Measurements from ENCODE around the gene APLP2.
A peak's percentile ranks its signal among the peaks of the same experiment; 100 is the strongest.
"Not testable (repeated sequence)": the region's sequence is repeated elsewhere in the genome, so short reads cannot be mapped to it uniquely, and the experiment has no call there.

Gene APLP2

DNA sequence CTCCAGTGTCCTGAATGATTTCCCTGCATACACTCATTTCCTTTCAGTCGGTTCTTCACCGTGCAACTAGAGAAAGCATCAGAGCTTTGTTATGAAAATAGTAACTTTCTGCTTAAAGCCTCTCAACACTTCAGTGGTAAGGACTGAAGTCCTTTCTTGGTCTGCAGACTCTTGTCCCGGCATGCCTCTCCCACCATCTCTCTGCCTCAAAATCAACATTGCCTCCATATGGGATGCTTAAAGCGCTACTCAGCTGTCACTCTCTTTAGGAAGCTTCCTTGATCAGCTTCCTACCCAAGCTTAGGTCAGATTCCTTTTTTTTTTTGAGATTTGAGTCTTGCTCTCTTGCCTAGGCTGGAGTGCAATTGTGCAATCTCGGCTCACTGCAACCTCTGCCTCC is 36.7 kb downstream of the APLP2 start:
- H4K20me1 ChIP-seq = peaks cover 26 to 89% (median 81%) of the 10 kb centered on the region in 11 experiments; a peak in 21 of 22 replicates
- no peaks in the 10 kb centered on the region for H3K27me3 ChIP-seq
- no peak overlapping the region for H3K27ac ChIP-seq
- no peak overlapping the region for H3K4me2 ChIP-seq
- H3K9ac ChIP-seq = no peak overlapping the region
- H3K36me3 ChIP-seq = peaks cover 18 to 78% (median 44%) of the 10 kb centered on the region in 11 experiments
- H3K4me1 ChIP-seq = peaks cover 0 to 40% (median 8%) of the 10 kb centered on the region in 10 experiments; a peak in 10 of 20 replicates
- H3K9me3 ChIP-seq (replicated peaks in 1 of 11) = peaks cover 0 to 29% (median 17%) of the 10 kb centered on the region in 11 experiments; a peak in 18 of 22 replicates
- no peak overlapping the region for H3K4me3 ChIP-seq
- TF ChIP-seq Cebpa-rat (IDR thresholded peaks at IDR 0.05) = peak in 1 of 11 experiments; percentile 6; a peak in 1 of 22 replicates

DNA sequence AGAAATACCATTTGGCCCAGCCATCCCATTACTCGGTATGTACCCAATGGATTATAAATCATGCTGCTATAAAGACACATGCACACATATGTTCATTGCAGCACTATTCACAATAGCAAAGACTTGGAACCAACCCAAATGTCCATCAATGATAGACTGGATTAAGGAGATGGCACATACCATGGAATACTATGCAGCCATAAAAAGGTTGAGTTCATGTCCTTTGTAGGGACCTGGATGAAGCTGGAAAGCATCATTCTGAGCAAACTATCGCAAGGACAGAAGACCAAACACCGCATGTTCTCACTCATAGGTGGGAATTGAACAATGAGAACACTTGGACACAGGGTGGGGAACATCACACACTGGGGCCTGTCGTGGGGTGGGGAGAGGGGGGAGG is 39.0 kb downstream of the APLP2 start:
- H4K20me1 ChIP-seq = peaks cover 10 to 89% (median 75%) of the 10 kb centered on the region in 11 experiments; a peak in 20 of 22 replicates
- H3K4me3 ChIP-seq, H3K9ac ChIP-seq, H3K4me2 ChIP-seq, H3K27ac ChIP-seq, H3K27me3 ChIP-seq: not testable (repeated sequence)
- H3K36me3 ChIP-seq = peaks cover 41 to 83% (median 67%) of the 10 kb centered on the region in 11 experiments
- H3K9me3 ChIP-seq (replicated peaks in 1 of 11) = peaks cover 0 to 29% (median 17%) of the 10 kb centered on the region in 11 experiments; a peak in 18 of 22 replicates
- peaks cover 0 to 17% (median 7%) of the 10 kb centered on the region in 10 experiments; a peak in 12 of 20 replicates for H3K4me1 ChIP-seq

DNA sequence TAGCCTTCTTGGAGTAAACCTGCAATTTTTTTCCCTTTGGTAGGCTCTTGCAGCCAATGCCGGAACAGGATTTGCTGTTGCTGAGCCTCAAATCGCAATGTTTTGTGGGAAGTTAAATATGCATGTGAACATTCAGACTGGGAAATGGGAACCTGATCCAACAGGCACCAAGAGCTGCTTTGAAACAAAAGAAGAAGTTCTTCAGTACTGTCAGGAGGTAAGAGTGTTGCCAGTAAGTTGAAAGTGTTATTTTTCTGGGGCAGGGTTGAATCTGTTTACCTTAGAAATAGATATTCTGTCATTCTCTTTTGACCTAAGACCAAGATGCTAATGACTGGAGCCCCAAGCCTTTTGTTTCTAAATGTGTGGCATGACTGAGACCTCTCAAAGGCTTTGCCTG is 39.7 kb downstream of the APLP2 start:
- Histone ChIP-seq H3K36me3 (peaks cover 48 to 86% (median 74%) of the 10 kb centered on the region in 11 experiments), H3K27me3 (no peaks in the 10 kb centered on the region), H3K27ac (no peak overlapping the region; a peak in 1 of 22 replicates), H4K20me1 (peaks cover 3 to 89% (median 75%) of the 10 kb centered on the region in 11 experiments; a peak in 20 of 22 replicates), H3K9ac (no peak overlapping the region), H3K9me3 (replicated peaks in 1 of 11) (peaks cover 0 to 24% (median 17%) of the 10 kb centered on the region in 11 experiments; a peak in 18 of 22 replicates), H3K4me2 (peak overlapping the region in 2 of 11 experiments; percentile 33 to 48; a peak in 3 of 22 replicates), H3K4me3 (no peak overlapping the region), H3K4me1 (peaks cover 0 to 11% (median 7%) of the 10 kb centered on the region in 10 experiments; a peak in 11 of 20 replicates)
- no peak for TF ChIP-seq Cebpa-rat (IDR thresholded peaks at IDR 0.05)

DNA sequence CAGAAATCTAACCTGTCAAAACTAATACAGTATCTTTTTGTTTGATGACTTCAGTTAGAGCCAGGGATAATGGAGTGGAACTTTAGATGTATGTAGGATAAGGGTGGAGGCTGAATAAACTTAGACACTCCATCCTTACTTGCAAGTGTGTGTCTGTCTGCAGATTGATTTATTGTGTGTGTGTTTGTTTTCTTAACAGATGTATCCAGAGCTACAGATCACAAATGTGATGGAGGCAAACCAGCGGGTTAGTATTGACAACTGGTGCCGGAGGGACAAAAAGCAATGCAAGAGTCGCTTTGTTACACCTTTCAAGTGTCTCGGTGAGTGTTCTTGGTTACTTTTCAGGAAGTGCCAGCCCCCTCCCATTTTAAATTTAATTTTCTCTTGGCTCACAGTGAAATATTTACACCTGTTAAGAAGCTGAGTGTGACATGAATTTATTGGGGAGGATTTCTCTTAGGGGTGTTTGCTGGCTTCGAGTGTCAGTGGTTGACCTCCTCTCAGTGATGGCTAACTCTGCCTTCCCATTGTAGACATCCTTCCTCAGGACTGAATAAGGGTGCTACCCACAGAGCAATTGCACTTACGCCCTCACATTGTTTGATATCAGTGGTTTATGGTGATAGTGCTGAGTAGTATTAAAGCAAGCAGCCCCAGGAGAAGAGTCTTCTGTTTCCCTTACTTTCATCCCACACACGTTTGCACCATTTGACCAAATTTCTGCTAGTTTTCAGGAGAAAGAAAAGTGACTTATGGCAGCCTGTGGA is 40.8 kb downstream of the APLP2 start:
- Histone ChIP-seq H3K4me2 (no peak overlapping the region), H3K27me3 (no peaks in the 10 kb centered on the region), H3K4me1 (peaks cover 0 to 19% (median 7%) of the 10 kb centered on the region in 10 experiments; a peak in 12 of 20 replicates), H3K27ac (no peak overlapping the region), H3K9ac (no peak overlapping the region), H3K9me3 (replicated peaks in 1 of 11) (peaks cover 0 to 23% (median 16%) of the 10 kb centered on the region in 11 experiments; a peak in 18 of 22 replicates), H3K36me3 (peaks cover 51 to 86% (median 77%) of the 10 kb centered on the region in 11 experiments), H4K20me1 (peaks cover 0 to 89% (median 75%) of the 10 kb centered on the region in 11 experiments; a peak in 18 of 22 replicates), H3K4me3 (no peak overlapping the region)
- TF ChIP-seq Cebpa-rat (IDR thresholded peaks at IDR 0.05) = no peak

DNA sequence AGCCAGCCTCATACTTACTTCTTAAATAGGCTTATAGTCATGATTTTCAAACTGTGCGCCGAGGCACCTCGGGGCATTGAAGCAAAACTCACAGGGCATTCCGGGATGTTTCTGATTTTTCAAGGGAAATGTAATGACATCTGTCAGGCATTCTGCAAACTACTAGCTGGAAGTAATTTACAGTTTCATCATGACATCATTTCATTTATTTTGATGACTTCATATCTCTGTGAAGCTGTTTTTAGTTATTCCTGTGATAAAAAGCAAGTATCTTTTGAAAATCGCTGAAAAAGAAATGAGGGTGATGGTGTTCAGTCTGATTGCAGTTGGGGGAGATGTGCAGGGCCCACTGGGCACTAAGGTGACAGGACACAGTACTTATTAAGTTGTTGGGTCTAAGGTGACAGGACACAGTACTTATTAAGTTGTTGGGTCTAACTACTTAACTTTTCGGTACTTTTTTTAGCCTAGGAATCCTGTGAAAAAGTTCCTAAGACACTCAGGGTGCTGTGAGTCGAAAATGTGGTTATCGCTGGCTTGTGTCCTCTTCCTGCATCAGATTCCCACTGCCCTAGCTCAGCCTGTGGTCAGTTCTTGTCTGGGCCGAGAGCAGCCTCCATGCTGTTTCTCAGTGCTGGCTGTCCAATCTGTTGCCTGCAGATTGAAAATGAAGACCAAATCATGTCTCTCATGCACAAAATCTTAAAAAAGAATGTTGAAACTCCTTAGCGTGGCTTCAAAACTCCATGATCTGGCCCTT is 42.6 kb downstream of the APLP2 start:
- H4K20me1 ChIP-seq = peaks cover 0 to 88% (median 66%) of the 10 kb centered on the region in 11 experiments; a peak in 18 of 22 replicates
- H3K27me3 ChIP-seq = no peaks in the 10 kb centered on the region
- TF ChIP-seq Cebpa-rat (IDR thresholded peaks at IDR 0.05) = no peak
- H3K9me3 ChIP-seq (replicated peaks in 1 of 11) = peaks cover 0 to 6% (median 1%) of the 10 kb centered on the region in 11 experiments; a peak in 14 of 22 replicates
- no peak overlapping the region for H3K9ac ChIP-seq
- peaks cover 47 to 87% (median 74%) of the 10 kb centered on the region in 11 experiments for H3K36me3 ChIP-seq
- H3K4me3 ChIP-seq = no peak overlapping the region
- no peak overlapping the region for H3K27ac ChIP-seq
- H3K4me2 ChIP-seq = no peak overlapping the region
- peaks cover 5 to 26% (median 10%) of the 10 kb centered on the region in 10 experiments for H3K4me1 ChIP-seq

DNA sequence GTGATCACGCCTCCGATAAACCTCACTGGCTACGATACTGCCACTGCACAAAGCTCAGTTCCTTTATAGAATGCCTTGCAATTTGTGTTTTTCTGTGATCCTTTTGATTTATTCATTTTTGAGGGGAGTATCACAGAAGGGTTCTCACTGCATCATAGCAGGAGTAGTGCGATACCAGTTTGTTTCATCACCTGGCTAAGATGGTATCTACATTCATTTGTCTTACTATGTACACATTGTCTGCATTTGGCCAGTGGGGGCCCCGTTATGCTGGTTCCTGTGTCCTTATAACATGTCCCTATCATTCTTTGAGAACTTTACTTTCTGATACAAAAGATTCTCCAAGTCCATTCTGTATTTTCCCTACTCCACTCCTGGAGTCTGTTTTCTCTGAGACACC is 44.6 kb downstream of the APLP2 start:
- Histone ChIP-seq H3K9ac (no peak overlapping the region), H4K20me1 (peaks cover 4 to 100% (median 72%) of the 10 kb centered on the region in 11 experiments; a peak in 18 of 22 replicates), H3K27me3 (no peaks in the 10 kb centered on the region), H3K36me3 (peaks cover 47 to 95% (median 76%) of the 10 kb centered on the region in 11 experiments), H3K9me3 (replicated peaks in 1 of 11) (no peaks in the 10 kb centered on the region), H3K4me2 (no peak overlapping the region), H3K4me3 (no peak overlapping the region), H3K4me1 (peaks cover 26 to 46% (median 31%) of the 10 kb centered on the region in 10 experiments), H3K27ac (no peak overlapping the region)
- no peak for TF ChIP-seq Cebpa-rat (IDR thresholded peaks at IDR 0.05)

DNA sequence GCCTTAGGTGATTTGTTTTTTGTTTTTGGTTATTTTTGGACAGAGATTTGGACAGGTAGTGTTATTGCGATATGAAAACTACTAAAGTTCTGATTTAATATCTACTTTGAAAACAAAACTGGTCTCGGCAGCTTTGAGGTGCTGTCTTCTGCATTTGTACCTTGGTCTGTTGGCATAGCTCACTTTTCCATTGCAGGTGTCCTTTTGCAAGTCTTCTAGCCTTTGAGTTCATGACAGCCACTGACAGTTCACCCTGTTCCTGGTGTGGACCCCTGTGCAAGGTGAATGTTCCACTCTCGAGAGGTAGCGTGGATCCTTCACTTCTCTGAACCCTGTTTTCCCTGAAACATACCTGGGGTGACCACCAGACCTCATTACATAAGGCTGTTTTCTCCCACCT is 45.0 kb downstream of the APLP2 start:
- H3K4me1 ChIP-seq = peaks cover 30 to 51% (median 35%) of the 10 kb centered on the region in 10 experiments
- no peaks in the 10 kb centered on the region for H3K27me3 ChIP-seq
- no peak overlapping the region for H3K4me3 ChIP-seq
- H3K9ac ChIP-seq = no peak overlapping the region
- no peak overlapping the region for H3K27ac ChIP-seq
- TF ChIP-seq Cebpa-rat (IDR thresholded peaks at IDR 0.05) = no peak
- peaks cover 46 to 91% (median 72%) of the 10 kb centered on the region in 11 experiments for H3K36me3 ChIP-seq
- H4K20me1 ChIP-seq = peaks cover 4 to 100% (median 67%) of the 10 kb centered on the region in 11 experiments; a peak in 18 of 22 replicates
- no peak overlapping the region for H3K4me2 ChIP-seq
- no peaks in the 10 kb centered on the region for H3K9me3 ChIP-seq (replicated peaks in 1 of 11)

DNA sequence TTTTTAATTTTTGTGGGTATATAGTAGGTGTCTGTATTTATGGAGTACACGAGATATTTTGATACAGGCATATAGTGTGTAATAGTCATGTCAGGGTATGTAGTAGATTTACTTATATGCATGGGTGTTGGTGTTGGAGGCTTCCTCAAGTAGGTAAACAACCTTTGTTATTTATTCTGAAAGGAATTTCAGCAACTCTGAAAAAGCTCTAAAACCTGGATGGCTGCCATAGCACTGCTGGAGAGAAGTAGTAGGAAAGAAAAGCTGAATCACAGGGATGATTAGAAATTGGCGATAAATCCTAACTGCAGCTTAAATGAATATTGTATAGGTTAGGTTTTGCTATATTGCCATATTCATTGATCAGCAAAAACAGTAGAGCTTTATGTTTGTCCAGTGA is 45.5 kb downstream of the APLP2 start:
- no peak for TF ChIP-seq Cebpa-rat (IDR thresholded peaks at IDR 0.05)
- Histone ChIP-seq H3K4me3 (no peak overlapping the region), H4K20me1 (peaks cover 4 to 100% (median 63%) of the 10 kb centered on the region in 11 experiments; a peak in 17 of 22 replicates), H3K27ac (no peak overlapping the region), H3K4me2 (no peak overlapping the region), H3K9ac (no peak overlapping the region), H3K4me1 (peaks cover 34 to 56% (median 38%) of the 10 kb centered on the region in 10 experiments), H3K27me3 (no peaks in the 10 kb centered on the region), H3K36me3 (peaks cover 41 to 89% (median 68%) of the 10 kb centered on the region in 11 experiments), H3K9me3 (replicated peaks in 1 of 11) (no peaks in the 10 kb centered on the region)

Data from BLaER1 treated with 17β-estradiol and CSF1 and Interleukin-3, amounts not matched to agents 10 nM and 100 nM (cell line).